Panc1 (cell line): ENCODE results near the gene RAI1. TPM values are rescaled to one million over a fixed set of nuclear protein-coding genes. Genes with fewer than 3 reads are reported as not detected.

Experiments used
- ATAC-seq: fragments of 200-7000 bp; cut with Tn5 transposase; 2 replicates; pipeline ENCODE4 v1.9.1; 2020; ENCODE audit warnings: mild to moderate bottlenecking, moderate library complexity
- BruUV-seq: library from RNA; stranded (reverse); fragments of 400-500 nt; replicated peaks from 2 replicates; lab custom pipeline; 2021; lab: Mats Ljungman, UMichigan
- CTCF ChIA-PET: fragments of 300-600 bp; sonication (Branson Sonifier 250); formaldehyde crosslinking; loops from one replicate; lab custom pipeline; 2022; ENCODE audit warnings: antibody characterized with exemption; lab: Charles Lee
- POLR2A ChIA-PET: fragments of 300-600 bp; sonication (Branson Sonifier 250); formaldehyde crosslinking; loops from one replicate; lab custom pipeline; 2022; ENCODE audit warnings: antibody characterized with exemption; lab: Charles Lee
- DNase-seq: peaks from one replicate; pipeline ENCODE4 v3.0.0-alpha.2; 2010; ENCODE audit warnings: low read depth, low spot score
- H3K27ac ChIP-seq: 2 replicates; pipeline ENCODE4 v1.5.1; 2011; ENCODE audit warnings: mild to moderate bottlenecking, low read length, inconsistent platforms
- H3K27me3 ChIP-seq: fragments of 200-500 bp; sonication (Bioruptor generic); 2 replicates; pipeline ENCODE4 v1.6.0; 2014; ENCODE audit warnings: low read length, inconsistent platforms; ENCODE audit not compliant: control insufficient read depth, insufficient read depth
- H3K36me3 ChIP-seq: fragments of 200-500 bp; sonication (Bioruptor generic); 2 replicates; pipeline ENCODE4 v1.5.1; 2014; ENCODE audit warnings: inconsistent platforms, mild to moderate bottlenecking, low read length, moderate library complexity; ENCODE audit not compliant: control insufficient read depth, insufficient read depth
- H3K4me1 ChIP-seq: 2 replicates; pipeline ENCODE4 v1.5.1; 2011; ENCODE audit warnings: inconsistent platforms, mild to moderate bottlenecking, low read length, moderate library complexity; ENCODE audit not compliant: control insufficient read depth, insufficient read depth
- H3K4me3 ChIP-seq, 2 experiments: 2 replicates each; pipeline ENCODE4 v1.5.1; 2011 to 2012; ENCODE audit warnings: low read depth in 2 of 2, low read length in 2 of 2, mild to moderate bottlenecking in 2 of 2, inconsistent platforms in 1 of 2, moderate library complexity in 1 of 2
- H3K9me3 ChIP-seq: fragments of 200-500 bp; sonication (Bioruptor generic); 2 replicates; pipeline ENCODE4 v1.5.1; 2014; ENCODE audit warnings: low read depth, mild to moderate bottlenecking, inconsistent platforms, low read length, moderate library complexity; ENCODE audit not compliant: control insufficient read depth, insufficient read depth
- CTCF ChIP-seq: fragments of 450-650 bp; IDR thresholded peaks from 2 replicates; pipeline ENCODE4 v1.5.1; 2017; ENCODE audit warnings: mild to moderate bottlenecking
- POLR2AphosphoS5 ChIP-seq: IDR thresholded peaks from 2 replicates; pipeline ENCODE4 v1.6.1; 2012; ENCODE audit warnings: mild to moderate bottlenecking, low read depth, low read length, moderate library complexity
- SIN3A ChIP-seq: IDR thresholded peaks from 2 replicates; pipeline ENCODE4 v1.6.1; 2012; ENCODE audit warnings: low read depth, mild to moderate bottlenecking, low read length, moderate library complexity, borderline replicate concordance; ENCODE audit not compliant: insufficient read depth
- TCF7L2 ChIP-seq: IDR thresholded peaks from 2 replicates; pipeline ENCODE4 v1.6.1; 2011; ENCODE audit warnings: mild to moderate bottlenecking, low read depth, low read length, inconsistent platforms
- in situ Hi-C: cut with HindIII; loops from 2 replicates; pipeline ENCODE4 v1.10.0; 2016; ENCODE audit warnings: low sequenced_read_pairs, low pct_unique_long_range_greater_than_20kb
- intact Hi-C: fragments of 100-400 bp; cut with micrococcal nuclease; formaldehyde crosslinking; loops from one replicate; pipeline ENCODE4 v1.10.0; 2022; ENCODE audit not compliant: unreplicated experiment
- total RNA-seq: library from RNA; stranded (reverse); gene quantifications from one replicate; pipeline ENCODE4 v1.2.1, GENCODE V29; 2021; ENCODE audit not compliant: unreplicated experiment
- TF ChIP-seq, protein P1 (sequence below), 2 experiments: IDR thresholded peaks; 2 replicates each; pipeline ENCODE4 v1.6.1; 2011 to 2012; ENCODE audit warnings: low read depth in 2 of 2, control low read depth in 1 of 2, low read length in 1 of 2, mild to moderate bottlenecking in 1 of 2, moderate library complexity in 1 of 2; ENCODE audit not compliant: insufficient read depth in 1 of 2

Gene RAI1
- total RNA-seq, 1 experiment from 2014 or later = 51.0 TPM

- intact Hi-C loops (no loop called here), in situ Hi-C loops (no loop called here)
- Histone ChIP-seq H3K4me3 (no peak overlapping the region), H3K27me3 (no peaks in the 10 kb centered on the region), H3K9me3 (no peaks in the 10 kb centered on the region), H3K36me3 (no peaks in the 10 kb centered on the region), H3K27ac (peak overlapping the region; percentile 81), H3K4me1 (peaks cover 89% of the 10 kb centered on the region)
- ATAC-seq (no peak), DNase-seq (no peak)
- TF ChIP-seq TCF7L2 (no peak), CTCF (no peak), POLR2AphosphoS5 (no peak), SIN3A (no peak)
- TF ChIP-seq, protein P1, sequence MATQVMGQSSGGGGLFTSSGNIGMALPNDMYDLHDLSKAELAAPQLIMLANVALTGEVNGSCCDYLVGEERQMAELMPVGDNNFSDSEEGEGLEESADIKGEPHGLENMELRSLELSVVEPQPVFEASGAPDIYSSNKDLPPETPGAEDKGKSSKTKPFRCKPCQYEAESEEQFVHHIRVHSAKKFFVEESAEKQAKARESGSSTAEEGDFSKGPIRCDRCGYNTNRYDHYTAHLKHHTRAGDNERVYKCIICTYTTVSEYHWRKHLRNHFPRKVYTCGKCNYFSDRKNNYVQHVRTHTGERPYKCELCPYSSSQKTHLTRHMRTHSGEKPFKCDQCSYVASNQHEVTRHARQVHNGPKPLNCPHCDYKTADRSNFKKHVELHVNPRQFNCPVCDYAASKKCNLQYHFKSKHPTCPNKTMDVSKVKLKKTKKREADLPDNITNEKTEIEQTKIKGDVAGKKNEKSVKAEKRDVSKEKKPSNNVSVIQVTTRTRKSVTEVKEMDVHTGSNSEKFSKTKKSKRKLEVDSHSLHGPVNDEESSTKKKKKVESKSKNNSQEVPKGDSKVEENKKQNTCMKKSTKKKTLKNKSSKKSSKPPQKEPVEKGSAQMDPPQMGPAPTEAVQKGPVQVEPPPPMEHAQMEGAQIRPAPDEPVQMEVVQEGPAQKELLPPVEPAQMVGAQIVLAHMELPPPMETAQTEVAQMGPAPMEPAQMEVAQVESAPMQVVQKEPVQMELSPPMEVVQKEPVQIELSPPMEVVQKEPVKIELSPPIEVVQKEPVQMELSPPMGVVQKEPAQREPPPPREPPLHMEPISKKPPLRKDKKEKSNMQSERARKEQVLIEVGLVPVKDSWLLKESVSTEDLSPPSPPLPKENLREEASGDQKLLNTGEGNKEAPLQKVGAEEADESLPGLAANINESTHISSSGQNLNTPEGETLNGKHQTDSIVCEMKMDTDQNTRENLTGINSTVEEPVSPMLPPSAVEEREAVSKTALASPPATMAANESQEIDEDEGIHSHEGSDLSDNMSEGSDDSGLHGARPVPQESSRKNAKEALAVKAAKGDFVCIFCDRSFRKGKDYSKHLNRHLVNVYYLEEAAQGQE (IDR thresholded peaks at IDR 0.05; ENCODE audit: insufficient read depth in 1 of 2, low read depth in 2 of 2, low read length in 1 of 2) = no peak
- POLR2A ChIA-PET = interaction anchor here (0.7 kb wide), 1 partner anchor 12 kb away, joined by 5 read pairs; no protein-coding TSS in a partner anchor
- BruUV-seq = no TSS peak
- CTCF ChIA-PET = interaction anchor here (0.5 kb wide), 1 partner anchor 215 kb away, joined by 3 read pairs; no protein-coding TSS in a partner anchor
Measured at GRCh38 chr17:17713839-17714238, 32.6 kb downstream of the RAI1 start.

GRCh38 chr17:17714261-17714866, 33.1 kb downstream of the RAI1 start:
- Histone ChIP-seq H3K27ac (peak overlapping the region; percentile 81), H3K4me3 (no peak overlapping the region), H3K27me3 (no peaks in the 10 kb centered on the region), H3K9me3 (no peaks in the 10 kb centered on the region), H3K4me1 (peaks cover 88% of the 10 kb centered on the region), H3K36me3 (no peaks in the 10 kb centered on the region)
- no peak for DNase-seq
- POLR2A ChIA-PET = interaction anchor here (0.5 kb wide), 1 partner anchor 9 kb away, joined by 3 read pairs; no protein-coding TSS in a partner anchor
- CTCF ChIA-PET = interaction anchor here (0.5 kb wide), 1 partner anchor 214 kb away, joined by 3 read pairs; no protein-coding TSS in a partner anchor
- TF ChIP-seq SIN3A = no peak
- TF ChIP-seq POLR2AphosphoS5 = no peak
- no peak for TF ChIP-seq CTCF
- TF ChIP-seq TCF7L2 = no peak
- TF ChIP-seq, protein P1 (IDR thresholded peaks at IDR 0.05; ENCODE audit: insufficient read depth in 1 of 2, low read depth in 2 of 2, low read length in 1 of 2) = no peak
- intact Hi-C loops (no loop called here), in situ Hi-C loops (no loop called here)
- BruUV-seq = no TSS peak
- no peak for ATAC-seq
